M059J (cell line): ENCODE results near the gene RALGPS2. TPM values are rescaled to one million over a fixed set of nuclear protein-coding genes. Genes with fewer than 3 reads are reported as not detected.
A peak's percentile ranks its signal among the peaks of the same experiment; 100 is the strongest.

Experiments used
- DNase-seq: peaks from one replicate; pipeline ENCODE4 v3.0.0-alpha.2; 2012; ENCODE audit warnings: low read depth
- total RNA-seq: library from RNA; depleted of rRNA; stranded (reverse); fragments of >200 nt; shearing (Covaris generic); gene quantifications from 2 replicates; pipeline ENCODE4 v1.2.3, GENCODE V29; 2014

The RALGPS2 gene
- total RNA-seq, 1 experiment from 2014 or later, result 10.8 TPM

- DNase-seq, result no peak
Measured at GRCh38 chr1:178919581-178919980, 194.5 kb downstream of the RALGPS2 start.

DNA sequence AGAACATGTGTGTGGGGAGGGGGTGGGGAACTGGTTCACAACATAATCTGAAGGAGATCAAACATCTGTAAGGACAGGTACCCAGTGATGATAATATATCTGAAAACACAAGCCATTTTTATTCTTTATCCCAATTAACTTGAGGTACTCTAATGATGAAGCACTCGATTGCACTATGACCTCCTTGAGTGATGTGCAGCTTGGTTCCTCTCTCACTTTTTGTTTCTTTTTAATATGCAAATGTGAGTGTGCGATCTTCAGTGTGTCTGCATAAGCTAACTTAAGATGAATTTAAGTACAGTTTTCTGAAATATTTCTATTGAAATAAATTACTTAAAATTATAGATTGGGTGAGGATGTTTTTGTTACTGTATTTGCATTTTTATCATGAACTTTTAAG lies 196.5 kb downstream of the RALGPS2 start:
- DNase-seq, result no peak

DNA sequence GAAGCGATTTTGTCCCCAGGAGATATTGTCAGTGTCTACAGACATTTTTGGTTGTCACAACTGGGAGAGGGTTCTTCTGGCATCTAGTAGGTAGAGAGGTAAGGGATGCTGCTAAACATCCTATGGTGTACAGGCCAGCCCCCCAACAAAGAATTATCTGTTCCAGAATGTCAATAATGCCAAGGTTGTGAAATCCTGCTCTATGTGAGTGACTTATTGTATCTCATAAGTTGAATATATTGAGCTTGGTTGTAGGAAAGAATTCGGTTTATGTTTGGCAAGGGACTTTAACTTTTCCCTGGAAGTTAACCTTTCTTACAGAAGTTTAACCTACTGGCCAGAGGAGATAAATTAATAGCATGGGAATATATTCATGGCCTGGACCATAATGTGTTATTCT lies 198.5 kb downstream of the RALGPS2 start:
- DNase-seq, result no peak

GRCh38 chr1:178926046-178926445 lies 201.0 kb downstream of the RALGPS2 start:
- DNase-seq, result no peak

- no peak for DNase-seq
Measured at GRCh38 chr1:178927003-178927402, 202.0 kb downstream of the RALGPS2 start.

GRCh38 chr1:178928041-178928440 lies 203.0 kb downstream of the RALGPS2 start:
- peak; percentile 27 for DNase-seq

DNA sequence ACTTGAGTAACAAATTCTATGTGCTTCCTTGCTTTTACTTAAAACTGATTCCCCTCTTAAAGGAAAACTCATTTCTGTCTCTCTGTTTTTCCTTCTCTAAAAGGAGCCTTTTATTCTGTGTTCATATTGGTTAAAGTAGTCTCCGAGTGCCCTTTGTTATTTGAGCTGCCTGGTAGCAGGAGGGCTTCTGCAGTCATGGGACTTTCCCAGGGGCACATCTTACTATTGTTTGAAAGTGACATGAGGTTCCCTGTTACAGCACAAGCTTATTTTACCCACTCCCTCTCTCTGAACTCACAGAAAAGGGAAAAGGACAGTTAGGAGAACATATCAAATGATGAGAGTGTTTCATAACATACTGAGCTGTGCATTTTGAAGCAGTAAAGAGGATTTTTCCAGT lies 203.9 kb downstream of the RALGPS2 start:
- no peak for DNase-seq

DNA sequence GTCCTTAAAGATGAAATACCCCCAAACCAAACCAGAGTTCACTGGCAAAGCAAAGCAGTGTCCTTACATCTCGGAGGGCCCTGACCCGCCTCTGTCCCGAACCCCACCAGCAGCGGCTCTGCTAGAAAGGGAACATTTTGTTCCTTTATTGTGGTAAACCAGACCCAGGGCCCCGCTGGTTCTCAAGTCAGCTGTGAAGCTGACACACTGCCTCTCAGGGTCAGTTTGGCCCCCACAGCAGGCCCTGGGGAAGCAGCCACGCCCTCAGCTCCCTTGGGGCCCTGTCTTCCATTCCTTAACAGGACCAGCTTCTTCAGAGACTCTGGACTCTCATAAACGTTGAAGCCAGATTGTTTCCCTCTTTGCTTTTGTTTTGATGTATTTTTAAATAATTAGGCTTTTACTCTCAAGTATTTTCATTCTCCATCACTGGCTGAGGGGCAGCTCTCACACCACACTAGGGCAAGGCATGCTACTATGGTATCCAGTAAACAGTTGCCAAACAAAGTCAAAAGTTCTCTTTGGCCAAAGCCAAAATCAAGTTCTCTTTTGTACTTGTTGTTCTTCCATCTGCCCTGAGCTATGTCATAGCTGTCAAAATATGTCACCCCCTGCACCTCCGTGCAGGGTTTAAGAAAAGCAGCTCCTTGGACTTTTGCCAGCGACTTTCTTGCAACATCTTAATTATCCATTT lies 207.0 kb downstream of the RALGPS2 start:
- peak; percentile 29 for DNase-seq

DNA sequence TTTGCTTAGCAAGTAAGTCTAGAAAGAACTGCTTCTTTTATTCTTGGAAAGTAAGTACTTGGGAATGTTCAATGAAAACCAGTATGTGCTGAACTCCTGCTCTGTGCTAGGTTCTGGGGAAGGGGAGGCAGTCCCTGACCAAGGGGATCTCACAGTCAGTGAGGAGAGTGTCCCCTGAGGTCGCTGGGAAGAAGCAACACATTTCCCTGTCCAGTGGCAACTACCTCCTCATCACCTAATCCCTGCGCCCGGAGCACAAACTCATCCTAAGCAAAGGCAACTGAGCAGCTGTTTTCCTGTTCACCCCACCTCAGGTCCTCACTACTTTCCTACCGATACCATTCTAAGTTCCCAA lies 207.5 kb downstream of the RALGPS2 start:
- no peak for DNase-seq

DNA sequence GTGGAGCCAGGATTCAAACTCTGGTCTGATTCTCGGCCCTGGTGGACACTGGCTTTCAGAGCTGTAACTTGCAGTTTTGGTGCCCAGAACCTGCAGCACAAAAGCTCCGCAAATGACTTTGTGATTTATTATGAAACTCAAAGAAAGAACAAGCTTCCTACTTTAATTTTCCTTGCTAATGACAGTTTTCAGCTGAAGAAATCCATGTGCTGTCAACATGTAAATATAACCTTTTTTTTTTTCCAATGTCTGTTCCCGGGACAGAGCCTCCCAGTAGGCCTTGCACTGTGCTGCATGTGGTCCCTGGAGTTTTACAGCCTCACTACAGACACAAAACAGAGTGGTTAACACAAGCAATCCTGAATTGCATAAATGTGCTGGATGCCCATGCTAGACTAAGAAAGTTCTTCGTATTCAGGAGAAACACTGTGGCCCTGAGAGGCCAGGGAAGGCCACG lies 208.1 kb downstream of the RALGPS2 start:
- no peak for DNase-seq

GRCh38 chr1:178933709-178934490 lies 208.9 kb downstream of the RALGPS2 start:
- DNase-seq, result no peak

GRCh38 chr1:178934546-178934945 lies 209.5 kb downstream of the RALGPS2 start:
- DNase-seq, result no peak

GRCh38 chr1:178935610-178936009 lies 210.6 kb downstream of the RALGPS2 start:
- DNase-seq, result no peak

- no peak for DNase-seq
Measured at GRCh38 chr1:178937695-178938094, 212.7 kb downstream of the RALGPS2 start.

- DNase-seq, result no peak
Measured at GRCh38 chr1:178938101-178938958, 213.3 kb downstream of the RALGPS2 start.

DNA sequence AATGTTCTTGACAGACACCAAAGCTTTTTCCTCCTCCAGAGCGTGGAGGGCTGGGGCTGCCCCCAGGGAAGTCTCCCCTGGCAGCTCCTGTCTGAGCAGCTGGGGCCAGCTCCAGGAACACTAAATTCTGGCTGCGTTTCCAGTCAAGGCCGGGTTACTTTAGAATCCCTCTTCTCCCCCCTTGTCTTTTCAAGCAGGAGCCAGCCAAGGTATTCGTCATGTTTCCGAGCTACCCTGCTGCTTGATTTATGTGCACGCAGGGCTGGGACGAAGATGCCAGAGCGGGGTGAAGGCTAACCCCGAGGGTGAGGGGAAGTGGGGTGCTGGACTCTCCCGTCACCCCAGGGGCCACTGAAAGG lies 213.9 kb downstream of the RALGPS2 start:
- peak; percentile 63 for DNase-seq

- DNase-seq, result peak; percentile 11
Measured at GRCh38 chr1:178939338-178940067, 214.5 kb downstream of the RALGPS2 start.

DNA sequence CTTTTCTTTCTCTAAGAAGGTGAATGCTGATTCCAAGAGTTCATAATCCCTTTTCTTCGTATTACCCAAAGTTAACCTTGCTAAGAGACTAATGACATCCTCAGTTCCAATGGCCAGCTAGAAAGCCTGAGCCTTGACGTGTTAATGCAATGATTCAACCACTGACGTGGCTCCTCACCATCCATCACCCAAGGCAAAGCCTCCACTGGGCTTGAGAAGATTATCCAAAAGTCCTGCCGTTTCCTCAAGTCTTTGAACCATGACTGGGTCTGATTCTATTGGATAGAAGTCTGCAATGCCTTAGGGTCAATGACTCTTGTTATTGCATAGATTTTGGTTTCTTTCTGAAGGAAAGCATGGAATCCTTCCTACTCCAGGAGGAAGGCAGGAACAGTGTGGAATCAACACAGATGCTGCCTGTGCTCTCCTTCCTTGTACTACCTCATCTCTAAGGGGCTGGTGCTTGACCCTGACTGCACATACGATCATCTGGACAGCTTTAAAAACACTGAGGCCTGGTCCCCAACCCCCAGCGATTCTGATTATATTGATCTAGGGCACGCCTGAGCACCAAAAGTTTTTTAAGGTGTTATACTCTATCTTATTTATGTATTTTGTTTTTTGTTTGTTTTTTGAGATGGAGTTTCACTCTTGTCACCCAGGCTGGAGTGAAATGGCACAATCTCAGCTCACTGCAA lies 215.2 kb downstream of the RALGPS2 start:
- peak; percentile 65 for DNase-seq

GRCh38 chr1:178941261-178941689 lies 216.2 kb downstream of the RALGPS2 start:
- no peak for DNase-seq

DNA sequence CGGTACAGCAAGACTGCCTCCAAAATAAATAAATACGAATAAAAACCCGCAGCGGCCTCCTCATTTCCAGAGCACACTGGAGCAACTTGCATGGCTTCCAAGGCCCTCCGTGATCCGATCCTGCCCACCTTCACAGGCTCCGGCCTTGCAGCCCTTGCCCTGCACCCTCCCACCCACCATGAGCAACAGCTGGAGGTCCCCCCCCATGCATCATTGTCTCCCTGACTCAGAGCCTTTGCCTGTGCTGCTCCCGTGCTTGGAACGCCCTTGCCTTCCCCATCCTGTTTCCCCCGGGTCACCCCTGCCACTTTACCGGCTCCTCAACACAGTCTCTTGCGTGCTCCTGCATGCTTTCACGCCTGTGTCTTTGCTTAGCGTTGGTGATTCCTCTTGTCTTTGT lies 216.8 kb downstream of the RALGPS2 start:
- no peak for DNase-seq
